ENCODE data around the gene SNX32. TPM values are rescaled to one million over a fixed set of nuclear protein-coding genes. Genes with fewer than 3 reads are reported as not detected.
A peak's percentile ranks its signal among the peaks of the same experiment; 100 is the strongest.

The SNX32 gene
- total RNA-seq, 2 experiments from 2014 or later, result 0.33 to 0.61 TPM

DNA sequence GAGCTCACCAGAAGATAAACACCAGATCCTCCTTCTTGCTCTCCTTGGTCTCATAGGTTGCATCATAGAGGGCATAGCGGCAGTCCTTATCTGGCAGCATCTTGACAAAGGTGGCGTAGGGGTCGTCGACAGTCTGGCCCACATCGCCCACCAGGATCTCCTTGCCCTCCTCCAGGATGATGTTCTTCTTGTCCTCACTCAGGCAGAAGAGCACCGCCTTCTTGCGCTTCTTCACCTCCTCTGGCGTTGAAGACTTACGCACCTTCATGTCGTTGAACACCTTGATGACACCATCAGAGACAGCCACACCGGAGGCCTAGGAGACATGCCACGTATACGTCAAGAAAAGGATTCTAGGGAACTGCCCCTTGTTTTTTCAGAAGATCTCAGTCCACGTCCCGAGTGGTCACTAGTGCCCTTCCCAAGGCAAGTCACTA is 22.2 kb downstream of the SNX32 start:
- H3K9me3 ChIP-seq (ENCODE audit: control insufficient read depth in 1 of 2, insufficient read depth in 1 of 2, low read length in 2 of 2), result peaks cover 6 to 21% of the 10 kb centered on the region in 2 experiments
- Mint-ChIP-seq H3K4me3 (peak overlapping the region; percentile 84), H3K9me3 (no peaks in the 10 kb centered on the region), H3K4me1 (ENCODE audit: low read depth) (peaks cover 48% of the 10 kb centered on the region), H3K36me3 (ENCODE audit: low read depth) (peaks cover 85% of the 10 kb centered on the region), H3K27ac (peak overlapping the region; percentile 94), H3K27me3 (no peaks in the 10 kb centered on the region)
- intact Hi-C loops (cut with DNase I, micrococcal nuclease), result loop anchor here in 1 of 2 experiments (1.0 to 10.0 kb wide), 4 partner anchors 23 to 429 kb away; partner anchors contain the start of genes C11orf68, DRAP1, PCNX3 and SNX32
- H3K36me3 ChIP-seq (ENCODE audit: insufficient read depth, low read length), result peaks cover 57% of the 10 kb centered on the region
- H3K27me3 ChIP-seq (ENCODE audit: control insufficient read depth in 1 of 2, insufficient read depth in 2 of 2, low read length in 2 of 2), result no peaks in the 10 kb centered on the region
- TF ChIP-seq, protein P1, sequence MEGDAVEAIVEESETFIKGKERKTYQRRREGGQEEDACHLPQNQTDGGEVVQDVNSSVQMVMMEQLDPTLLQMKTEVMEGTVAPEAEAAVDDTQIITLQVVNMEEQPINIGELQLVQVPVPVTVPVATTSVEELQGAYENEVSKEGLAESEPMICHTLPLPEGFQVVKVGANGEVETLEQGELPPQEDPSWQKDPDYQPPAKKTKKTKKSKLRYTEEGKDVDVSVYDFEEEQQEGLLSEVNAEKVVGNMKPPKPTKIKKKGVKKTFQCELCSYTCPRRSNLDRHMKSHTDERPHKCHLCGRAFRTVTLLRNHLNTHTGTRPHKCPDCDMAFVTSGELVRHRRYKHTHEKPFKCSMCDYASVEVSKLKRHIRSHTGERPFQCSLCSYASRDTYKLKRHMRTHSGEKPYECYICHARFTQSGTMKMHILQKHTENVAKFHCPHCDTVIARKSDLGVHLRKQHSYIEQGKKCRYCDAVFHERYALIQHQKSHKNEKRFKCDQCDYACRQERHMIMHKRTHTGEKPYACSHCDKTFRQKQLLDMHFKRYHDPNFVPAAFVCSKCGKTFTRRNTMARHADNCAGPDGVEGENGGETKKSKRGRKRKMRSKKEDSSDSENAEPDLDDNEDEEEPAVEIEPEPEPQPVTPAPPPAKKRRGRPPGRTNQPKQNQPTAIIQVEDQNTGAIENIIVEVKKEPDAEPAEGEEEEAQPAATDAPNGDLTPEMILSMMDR (IDR thresholded peaks at IDR 0.05), result no peak
- no peak for ATAC-seq (ENCODE audit: poor library complexity)
- DNase-seq, result peak in 2 of 14 experiments; percentile 23 to 31
- H3K4me1 ChIP-seq (ENCODE audit: insufficient read depth, low read length), result peaks cover 62% of the 10 kb centered on the region
- CTCF ChIA-PET, result no interaction called here
- peak overlapping the region; percentile 90 for H3K4me3 ChIP-seq (ENCODE audit: low read length)
- H3K27ac ChIP-seq (ENCODE audit: low read depth in 1 of 2, low read length in 2 of 2), result peak overlapping the region; percentile 52 to 64
- POLR2A ChIA-PET, result interaction anchor here (1.1 kb wide), 1 partner anchor 34 kb away, joined by 4 read pairs; the partner anchor contains the start of gene CCDC85B

DNA sequence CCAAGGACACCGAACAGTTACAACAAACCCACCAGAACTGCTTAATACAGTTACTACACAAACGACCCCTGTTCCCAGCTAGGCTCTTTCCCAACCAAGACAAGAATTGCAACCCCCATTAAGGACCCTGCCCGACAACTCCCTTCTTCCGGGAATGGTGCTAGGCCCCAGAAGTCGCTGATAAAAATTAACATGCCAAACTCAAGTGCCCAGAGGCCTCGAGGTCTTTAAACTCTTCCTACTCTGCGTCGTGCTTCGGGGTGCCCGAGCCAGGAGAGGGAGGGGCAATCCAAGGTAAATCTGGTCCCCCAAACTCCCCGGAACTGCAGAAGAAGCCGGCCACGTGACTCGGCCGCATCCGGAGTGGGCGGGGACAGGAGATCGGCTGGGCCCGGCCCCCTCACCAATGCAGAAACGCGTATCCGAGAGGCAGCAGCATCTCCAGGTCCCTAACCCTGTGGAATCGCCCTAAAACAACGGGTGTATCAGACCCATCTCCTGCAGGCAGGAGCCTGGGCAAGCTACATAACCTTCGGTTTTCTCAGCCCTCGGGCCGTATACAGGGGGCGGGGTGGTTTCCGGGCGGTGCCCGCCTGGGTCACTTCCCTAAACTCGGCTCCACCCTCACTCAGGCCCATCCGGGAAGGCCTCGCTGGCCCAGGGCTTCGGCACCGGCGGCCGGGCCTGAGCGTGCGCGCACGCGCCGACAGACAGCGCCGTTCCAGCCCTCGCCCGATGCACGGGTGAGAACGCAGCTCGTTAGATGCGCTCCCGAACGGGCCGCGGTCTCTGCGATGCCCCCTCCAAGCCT is 23.1 kb downstream of the SNX32 start:
- Histone ChIP-seq H3K27me3 (ENCODE audit: control insufficient read depth in 1 of 2, insufficient read depth in 2 of 2, low read length in 2 of 2) (no peaks in the 10 kb centered on the region), H3K9me3 (ENCODE audit: control insufficient read depth in 1 of 2, insufficient read depth in 1 of 2, low read length in 2 of 2) (peaks cover 0 to 12% of the 10 kb centered on the region in 2 experiments), H3K27ac (ENCODE audit: low read depth in 1 of 2, low read length in 2 of 2) (peak overlapping the region; percentile 52 to 64), H3K4me3 (ENCODE audit: low read length) (peak overlapping the region; percentile 90), H3K4me1 (ENCODE audit: insufficient read depth, low read length) (peaks cover 71% of the 10 kb centered on the region), H3K36me3 (ENCODE audit: insufficient read depth, low read length) (peaks cover 52% of the 10 kb centered on the region)
- TF ChIP-seq, protein P1 (IDR thresholded peaks at IDR 0.05), result no peak
- peak overlapping the region; percentile 94 for H3K27ac Mint-ChIP-seq
- ChIA-PET POLR2A (interaction anchor here (0.6 to 5.8 kb wide), 14 partner anchors 17 to 523 kb away, joined by 3 to 248 read pairs (median 5); partner anchors contain the start of genes BANF1, CCDC85B, DPF2 and EIF1AD), CTCF (interaction anchor here (5.2 kb wide), 1 partner anchor 32 kb away, joined by 80 read pairs; the partner anchor contains the start of genes CCDC85B and FIBP)
- intact Hi-C loops (cut with DNase I, micrococcal nuclease), result loop anchor here in 1 of 2 experiments (1.0 to 10.0 kb wide), 4 partner anchors 24 to 428 kb away; partner anchors contain the start of genes C11orf68, DRAP1, PCNX3 and SNX32
- no peaks in the 10 kb centered on the region for H3K27me3 Mint-ChIP-seq
- H3K9me3 Mint-ChIP-seq, result no peaks in the 10 kb centered on the region
- peaks cover 52% of the 10 kb centered on the region for H3K4me1 Mint-ChIP-seq (ENCODE audit: low read depth)
- ATAC-seq (ENCODE audit: poor library complexity) (peak; percentile 12), DNase-seq (peak; percentile 73 to 91 (median 82))
- H3K4me3 Mint-ChIP-seq, result peak overlapping the region; percentile 84
- peaks cover 87% of the 10 kb centered on the region for H3K36me3 Mint-ChIP-seq (ENCODE audit: low read depth)

DNA sequence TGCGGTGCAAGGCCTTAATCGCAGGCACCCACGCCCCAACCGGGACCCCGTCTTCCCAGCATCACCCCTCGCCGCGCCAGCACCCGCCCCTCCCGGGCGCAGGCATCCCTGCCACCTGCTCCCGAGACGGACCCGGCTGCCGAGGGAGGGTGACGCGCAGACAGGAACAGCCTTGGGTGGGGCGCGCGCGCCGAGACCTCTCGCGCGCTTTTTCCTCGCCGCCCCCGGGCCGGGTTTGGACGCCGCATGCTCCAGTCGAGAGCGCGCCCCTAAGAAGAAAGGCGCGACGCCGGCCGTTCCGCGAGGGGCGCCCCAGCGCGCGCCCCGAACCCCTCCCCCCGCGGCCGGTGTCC is 23.7 kb downstream of the SNX32 start:
- Histone ChIP-seq H3K9me3 (ENCODE audit: control insufficient read depth in 1 of 2, insufficient read depth in 1 of 2, low read length in 2 of 2) (peaks cover 0 to 6% of the 10 kb centered on the region in 2 experiments), H3K27me3 (ENCODE audit: control insufficient read depth in 1 of 2, insufficient read depth in 2 of 2, low read length in 2 of 2) (no peaks in the 10 kb centered on the region), H3K27ac (ENCODE audit: low read depth in 1 of 2, low read length in 2 of 2) (peak overlapping the region; percentile 52 to 64), H3K4me1 (ENCODE audit: insufficient read depth, low read length) (peaks cover 77% of the 10 kb centered on the region), H3K4me3 (ENCODE audit: low read length) (peak overlapping the region; percentile 90), H3K36me3 (ENCODE audit: insufficient read depth, low read length) (peaks cover 52% of the 10 kb centered on the region)
- intact Hi-C loops (cut with DNase I, micrococcal nuclease), result loop anchor here in 1 of 2 experiments (2.0 to 10.0 kb wide), 3 partner anchors 25 to 427 kb away; partner anchors contain the start of genes PCNX3, SNX32 and YIF1A
- ChIA-PET POLR2A (interaction anchor here (0.6 to 5.8 kb wide), 23 partner anchors 9 to 735 kb away, joined by 3 to 248 read pairs (median 5); partner anchors contain the start of genes BANF1, CCDC85B, DPF2 and EFEMP2), CTCF (interaction anchor here (5.2 kb wide), 1 partner anchor 31 kb away, joined by 80 read pairs; the partner anchor contains the start of genes CCDC85B and FIBP)
- Mint-ChIP-seq H3K36me3 (ENCODE audit: low read depth) (peaks cover 84% of the 10 kb centered on the region), H3K4me3 (peak overlapping the region; percentile 84), H3K27me3 (no peaks in the 10 kb centered on the region), H3K4me1 (ENCODE audit: low read depth) (peaks cover 53% of the 10 kb centered on the region), H3K9me3 (no peaks in the 10 kb centered on the region), H3K27ac (peak overlapping the region; percentile 94)
- DNase-seq (peak; percentile 53 to 79 (median 66)), ATAC-seq (ENCODE audit: poor library complexity) (no peak)
- TF ChIP-seq, protein P1 (IDR thresholded peaks at IDR 0.05), result no peak

Data from CD4-positive, alpha-beta T cell (primary cell).